B cell (primary cell): Measurements from ENCODE around the gene SPART. TPM values are rescaled to one million over a fixed set of nuclear protein-coding genes. Genes with fewer than 3 reads are reported as not detected.

Experiments used
- ATAC-seq: fragments of 200-7000 bp; cut with Tn5 transposase; one replicate; pipeline ENCODE4 v1.10.0; 2021; ENCODE audit warnings: low read depth, mild to moderate bottlenecking, moderate number of reproducible peaks, moderate library complexity
- CTCF ChIA-PET: fragments of 350-600 bp; sonication (Branson Sonifier 250); formaldehyde crosslinking; loops from one replicate; lab custom pipeline; 2021; ENCODE audit warnings: antibody characterized with exemption, inconsistent platforms; lab: Charles Lee
- POLR2A ChIA-PET: fragments of 350-600 bp; sonication (Branson Sonifier 250); formaldehyde crosslinking; loops from one replicate; lab custom pipeline; 2021; ENCODE audit warnings: antibody characterized with exemption; lab: Charles Lee
- DNase-seq: peaks from one replicate; pipeline ENCODE4 v3.0.0; 2013
- H2AFZ ChIP-seq: 2 replicates; pipeline ENCODE4 v1.6.1; 2012; ENCODE audit warnings: mild to moderate bottlenecking, low read depth, low read length; ENCODE audit not compliant: insufficient read depth, poor library complexity, severe bottlenecking
- H3K27ac ChIP-seq, 2 donors: 1 replicate in 1 of 2; 2 replicates in 1 of 2; pipeline ENCODE4 v1.5.1; 2012 to 2013; ENCODE audit warnings: low read length in 2 of 2, mild to moderate bottlenecking in 2 of 2, moderate library complexity in 1 of 2
- H3K27me3 ChIP-seq, 4 experiments: fragments of 200-600 bp in 1 of 4; sonication (generic) in 1 of 4; replicated peaks in 1 of 4; 1 replicate in 2 of 4; 2 replicates in 2 of 4; pipeline versions ENCODE4 v1.6.1 to v1.7.0; 2013 to 2016; ENCODE audit warnings: low read length in 3 of 4, mild to moderate bottlenecking in 2 of 4, mixed read lengths in 1 of 4, moderate library complexity in 1 of 4; ENCODE audit not compliant: insufficient read depth in 4 of 4, control insufficient read depth in 3 of 4; ENCODE audit errors: control extremely low read depth in 1 of 4
- H3K36me3 ChIP-seq, 2 experiments: replicated peaks in 1 of 2; 1 replicate in 1 of 2; 2 replicates in 1 of 2; pipeline versions ENCODE4 v1.6.1 to v1.7.1; 2013; ENCODE audit warnings: low read length in 1 of 2; ENCODE audit not compliant: insufficient read depth in 2 of 2, control insufficient read depth in 1 of 2; ENCODE audit errors: control extremely low read depth in 1 of 2, extremely low read depth in 1 of 2
- H3K4me1 ChIP-seq, 2 donors: fragments of 200-600 bp in 1 of 2; sonication (generic) in 1 of 2; 1 replicate in 1 of 2; 2 replicates in 1 of 2; pipeline versions ENCODE4 v1.5.1 to v1.6.1; 2013 to 2017; ENCODE audit warnings: low read length in 2 of 2; ENCODE audit not compliant: control insufficient read depth in 2 of 2, insufficient read depth in 2 of 2
- H3K4me2 ChIP-seq: replicated peaks from 2 replicates; pipeline ENCODE3; 2012; ENCODE audit warnings: mild to moderate bottlenecking, low read depth, low read length; ENCODE audit not compliant: poor library complexity, severe bottlenecking
- H3K4me3 ChIP-seq, 5 experiments: fragments of 200-600 bp in 1 of 5; sonication (generic) in 1 of 5; 1 replicate in 3 of 5; 2 replicates in 2 of 5; pipeline versions ENCODE4 v1.5.1 to v1.7.0; 2011 to 2016; ENCODE audit warnings: low read length in 4 of 5, mild to moderate bottlenecking in 4 of 5, low read depth in 2 of 5, control low read depth in 1 of 5, moderate library complexity in 1 of 5; ENCODE audit not compliant: insufficient read depth in 1 of 5; ENCODE audit errors: control extremely low read depth in 1 of 5, extremely low read depth in 1 of 5
- H3K79me2 ChIP-seq: fragments of 200-600 bp; sonication (generic); one replicate; pipeline ENCODE4 v1.6.0; 2016; ENCODE audit warnings: low read length; ENCODE audit not compliant: control insufficient read depth, insufficient read depth
- H3K9ac ChIP-seq: fragments of 200-600 bp; sonication (generic); 2 replicates; pipeline ENCODE4 v1.6.1; 2017; ENCODE audit warnings: mild to moderate bottlenecking, low read length, moderate library complexity
- H3K9me3 ChIP-seq, 3 donors: one replicate each; pipeline versions ENCODE4 v1.6.1 to v1.7.1; 2013; ENCODE audit warnings: low read length in 2 of 3; ENCODE audit not compliant: control insufficient read depth in 2 of 3, insufficient read depth in 1 of 3; ENCODE audit errors: control extremely low read depth in 1 of 3
- H4K20me1 ChIP-seq: 2 replicates; pipeline ENCODE4 v1.6.0; 2012; ENCODE audit warnings: mild to moderate bottlenecking, low read length; ENCODE audit not compliant: insufficient read depth, control insufficient read depth, poor library complexity, severe bottlenecking
- H3K27ac Mint-ChIP-seq: one replicate; pipeline ENCODE4 v1.8.0; 2021; ENCODE audit warnings: mixed read lengths
- H3K27me3 Mint-ChIP-seq: one replicate; pipeline ENCODE4 v1.8.0; 2021; ENCODE audit warnings: mixed read lengths
- H3K4me1 Mint-ChIP-seq: one replicate; pipeline ENCODE4 v1.8.0; 2021; ENCODE audit warnings: mixed read lengths
- H3K4me3 Mint-ChIP-seq: one replicate; pipeline ENCODE4 v1.8.0; 2021; ENCODE audit warnings: mixed read lengths
- H3K9me3 Mint-ChIP-seq: one replicate; pipeline ENCODE4 v1.8.0; 2022; ENCODE audit warnings: mixed read lengths; ENCODE audit not compliant: insufficient read depth
- CTCF ChIP-seq: fragments of 200-600 bp; IDR thresholded peaks from one replicate; pipeline ENCODE4 v1.8.0; 2022; ENCODE audit warnings: antibody characterized with exemption, mild to moderate bottlenecking
- EZH2 ChIP-seq: IDR thresholded peaks from 2 replicates; pipeline ENCODE4 v1.6.1; 2012; ENCODE audit warnings: borderline replicate concordance, low read depth, mild to moderate bottlenecking, moderate library complexity, low read length; ENCODE audit not compliant: insufficient read depth, poor library complexity, severe bottlenecking
- WGBS: methylation state at CpG from one replicate; pipeline ENCODE4 v1.1.5; 2013; ENCODE audit warnings: missing lambda C conversion rate; ENCODE audit not compliant: insufficient coverage; 5-methylcytosine and 5-hydroxymethylcytosine counted together
- intact Hi-C: fragments of 100-400 bp; cut with micrococcal nuclease; formaldehyde crosslinking; loops from one replicate; pipeline ENCODE4 v1.10.0; 2022
- polyA plus RNA-seq: library from polyadenylated mRNA; depleted of rRNA; stranded (reverse); fragments of >200 nt; gene quantifications from 2 replicates; pipeline ENCODE4 v1.2.3, GENCODE V29; 2012
- total RNA-seq, 2 donors: library from RNA; stranded (reverse); fragments of 120-200 nt in 1 of 2; gene quantifications; 1 replicate in 1 of 2; 2 replicates in 1 of 2; pipeline versions ENCODE4 v1.2.3 to v1.2.4, GENCODE V29; 2013 to 2022

The SPART gene
- total and polyA plus RNA-seq, 2 donors (not counting 1 experiment from before 2014, with no cell fraction given): 10.1 to 20.8 TPM

DNA sequence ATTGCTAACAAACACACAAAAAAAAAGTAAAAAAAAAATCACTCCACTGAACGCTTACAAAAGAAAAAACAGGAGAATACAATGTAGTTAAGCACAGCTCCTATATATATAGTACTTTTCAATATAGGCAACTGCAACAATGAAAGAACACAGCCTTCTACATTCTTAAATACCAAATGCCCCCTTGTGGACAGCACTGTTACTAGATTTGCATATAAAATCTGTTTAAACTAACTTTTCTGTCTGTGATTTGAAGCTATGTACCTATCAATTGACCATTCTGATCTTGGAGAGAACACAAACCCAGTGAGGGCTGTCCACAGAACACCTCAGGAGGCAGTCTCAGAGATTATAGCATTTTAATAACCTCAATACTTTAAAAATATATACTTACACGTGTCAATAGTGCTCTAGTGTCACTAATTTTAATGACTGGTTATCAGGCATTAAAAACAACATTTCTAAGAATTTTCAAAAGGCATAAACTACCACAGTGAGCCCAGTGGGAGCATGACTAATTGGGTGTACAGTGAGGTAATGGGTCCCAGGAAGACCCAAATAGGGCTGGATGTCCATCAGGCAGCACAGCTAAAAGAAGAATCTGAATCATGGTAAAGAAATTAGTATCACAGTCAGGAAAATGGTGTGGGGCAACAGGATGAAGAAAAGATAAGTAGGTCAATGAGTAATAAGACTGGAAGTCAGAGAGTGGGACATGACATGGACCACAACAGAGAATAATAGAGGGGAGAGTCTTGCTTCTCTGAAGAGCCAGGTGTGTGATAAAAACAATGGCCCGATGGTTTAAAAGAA, 70.8 kb downstream of the SPART start:
- Histone ChIP-seq H4K20me1 (no peaks in the 10 kb centered on the region), H3K4me3 (no peak overlapping the region), H2AFZ (no peak overlapping the region), H3K9ac (no peak overlapping the region), H3K4me1 (no peaks in the 10 kb centered on the region), H3K79me2 (no peaks in the 10 kb centered on the region), H3K4me2 (no peak overlapping the region), H3K9me3 (no peaks in the 10 kb centered on the region), H3K27me3 (no peaks in the 10 kb centered on the region), H3K27ac (no peak overlapping the region), H3K36me3 (no peaks in the 10 kb centered on the region)
- no CpG with 5 or more reads among the region's 3 CpGs for WGBS
- no peaks in the 10 kb centered on the region for H3K9me3 Mint-ChIP-seq
- CTCF ChIA-PET: interaction anchor here (0.8 to 1.7 kb wide), 2 partner anchors 11 to 296 kb away, joined by 4 to 7 read pairs; no protein-coding TSS in a partner anchor
- no peak overlapping the region for H3K4me3 Mint-ChIP-seq
- no peak overlapping the region for H3K27ac Mint-ChIP-seq
- no peaks in the 10 kb centered on the region for H3K4me1 Mint-ChIP-seq
- POLR2A ChIA-PET: no interaction called here
- peak; percentile 7 for DNase-seq
- intact Hi-C loops: no loop called here
- no peak for TF ChIP-seq EZH2
- peak; percentile 58 for TF ChIP-seq CTCF
- no peaks in the 10 kb centered on the region for H3K27me3 Mint-ChIP-seq
- no peak for ATAC-seq

- H3K4me2 ChIP-seq: no peak overlapping the region
- H3K36me3 ChIP-seq: no peaks in the 10 kb centered on the region
- H3K9me3 ChIP-seq: no peaks in the 10 kb centered on the region
- H3K27ac Mint-ChIP-seq: no peak overlapping the region
- no peaks in the 10 kb centered on the region for H3K79me2 ChIP-seq
- no peak overlapping the region for H3K4me3 ChIP-seq
- no peak overlapping the region for H2AFZ ChIP-seq
- POLR2A ChIA-PET: no interaction called here
- no peak overlapping the region for H3K4me3 Mint-ChIP-seq
- no peaks in the 10 kb centered on the region for H3K27me3 ChIP-seq
- no peak for ATAC-seq
- CTCF ChIA-PET: interaction anchor here (1.7 to 2.8 kb wide), 2 partner anchors 9 kb away, joined by 4 to 13 read pairs; no protein-coding TSS in a partner anchor
- TF ChIP-seq EZH2 (no peak), CTCF (no peak)
- no peaks in the 10 kb centered on the region for H3K27me3 Mint-ChIP-seq
- H3K27ac ChIP-seq: no peak overlapping the region
- WGBS: 100% methylated on average over 1 of the region's 2 CpGs
- H3K9me3 Mint-ChIP-seq: no peaks in the 10 kb centered on the region
- no peaks in the 10 kb centered on the region for H3K4me1 ChIP-seq
- no peak for DNase-seq
- no peaks in the 10 kb centered on the region for H3K4me1 Mint-ChIP-seq
- H3K9ac ChIP-seq: no peak overlapping the region
- intact Hi-C loops: no loop called here
- no peaks in the 10 kb centered on the region for H4K20me1 ChIP-seq
These were observed 72.8 kb downstream of the SPART start for GRCh38 chr13:36273431-36273830.
